Stimulated activated CD8-positive, alpha-beta memory T cell treated with anti-CD3 and anti-CD28 coated beads, Interleukin-4, amount 100 ng/mL, for 4 hours (primary cell): ENCODE data around the gene KIDINS220.
A peak's percentile ranks its signal among the peaks of the same experiment; 100 is the strongest.

ENCODE experiments used
- DNase-seq, 2 donors: peaks; one replicate each; pipeline ENCODE4 v3.0.0-alpha.2; 2020; ENCODE audit warnings: low read depth in 2 of 2, low spot score in 1 of 2

The KIDINS220 gene

GRCh38 chr2:8699839-8700238 lies 137.6 kb downstream of the KIDINS220 start:
- DNase-seq = no peak

GRCh38 chr2:8697190-8697589 lies 140.2 kb downstream of the KIDINS220 start:
- DNase-seq = no peak

DNA sequence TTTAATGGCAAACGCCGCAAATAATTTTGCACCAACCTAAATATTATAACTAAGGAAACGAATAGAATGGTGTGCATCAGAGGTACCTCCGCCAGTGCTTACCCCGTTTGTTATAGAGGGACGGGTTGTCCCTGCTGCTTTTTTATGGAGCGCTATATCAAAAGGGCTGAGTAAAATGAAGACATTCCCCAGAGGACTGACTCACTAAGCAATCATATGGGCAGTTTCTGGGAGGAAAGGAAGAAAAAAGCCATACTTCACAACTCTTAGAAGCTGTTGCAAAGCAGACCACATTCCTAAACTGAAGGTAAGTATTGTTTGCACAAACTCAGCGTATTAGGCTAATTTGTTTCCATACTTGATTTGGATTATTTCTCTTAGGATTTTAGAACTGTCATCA lies 142.7 kb downstream of the KIDINS220 start:
- DNase-seq = no peak

- DNase-seq = no peak
Measured at GRCh38 chr2:8693157-8693821, 144.1 kb downstream of the KIDINS220 start.

DNA sequence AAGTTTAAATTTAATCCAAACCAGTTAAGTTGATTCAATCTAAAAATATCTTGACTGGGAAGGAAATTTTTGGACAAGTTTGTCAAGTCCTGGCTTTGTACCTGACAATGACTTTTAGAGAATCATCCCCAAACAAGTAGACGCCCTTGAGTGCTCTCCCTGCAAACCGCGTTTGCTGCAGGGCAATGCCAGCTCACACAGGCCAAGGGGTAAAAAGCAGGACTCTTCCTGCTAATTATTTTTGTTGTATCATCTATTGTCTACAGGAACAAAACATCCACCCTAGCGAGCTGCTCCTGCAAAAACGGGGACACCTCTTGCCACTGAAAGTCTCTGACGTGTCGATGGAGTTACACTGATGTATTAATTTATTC lies 144.6 kb downstream of the KIDINS220 start:
- DNase-seq = no peak

GRCh38 chr2:8691859-8692437 lies 145.5 kb downstream of the KIDINS220 start:
- no peak for DNase-seq

DNA sequence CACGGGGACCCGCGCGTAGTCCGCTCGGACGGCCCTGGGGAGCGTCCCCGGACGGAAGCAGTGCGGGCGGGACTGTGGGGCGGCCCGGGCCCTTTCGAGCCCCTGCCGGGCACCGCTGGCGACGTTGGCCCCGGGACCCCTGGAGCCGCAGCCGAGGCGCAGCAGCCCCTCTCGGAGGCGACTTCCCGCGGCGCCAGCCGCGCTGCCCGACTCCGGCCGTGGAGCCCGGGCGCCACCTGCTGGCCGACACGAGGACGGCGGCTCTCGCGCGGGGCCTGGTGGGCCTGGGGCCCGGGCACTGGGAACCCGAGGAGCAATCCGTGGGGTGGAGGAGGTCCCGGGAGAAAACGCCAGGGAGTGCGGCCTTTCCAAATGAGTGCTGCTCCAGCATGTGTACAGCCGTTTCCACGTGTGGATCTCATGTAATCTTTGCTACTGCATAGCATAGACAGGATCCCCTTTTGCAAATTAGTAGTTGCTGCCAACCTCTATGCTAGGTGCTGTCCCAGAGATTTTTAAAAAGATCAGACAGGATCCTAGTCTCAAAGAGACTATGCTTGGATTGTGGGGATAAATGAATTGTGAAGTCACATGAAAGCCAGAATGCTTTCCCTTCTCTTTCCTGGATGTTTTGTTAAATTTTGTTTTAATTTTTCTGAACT lies 151.6 kb downstream of the KIDINS220 start:
- DNase-seq = peak; percentile 53 to 67

GRCh38 chr2:8684878-8685696 lies 152.3 kb downstream of the KIDINS220 start:
- DNase-seq = no peak

DNA sequence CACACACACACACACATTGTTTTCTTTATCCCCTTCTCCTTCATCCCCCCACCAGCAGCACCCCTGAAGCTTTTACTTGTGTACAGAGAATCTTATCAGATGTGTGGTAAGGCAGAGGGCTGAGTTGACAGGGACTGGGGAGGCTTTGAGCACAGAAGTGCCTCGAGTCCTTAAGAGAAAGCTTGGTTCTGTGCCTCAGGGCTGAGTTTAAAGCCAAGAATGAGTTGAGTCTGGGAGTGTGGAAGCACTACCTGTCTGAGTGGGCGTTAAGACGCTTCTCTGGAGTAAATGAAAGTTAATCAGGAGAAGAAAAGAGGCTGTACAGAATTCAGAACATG lies 152.9 kb downstream of the KIDINS220 start:
- DNase-seq = peak in 1 of 2 donors; percentile 8

DNA sequence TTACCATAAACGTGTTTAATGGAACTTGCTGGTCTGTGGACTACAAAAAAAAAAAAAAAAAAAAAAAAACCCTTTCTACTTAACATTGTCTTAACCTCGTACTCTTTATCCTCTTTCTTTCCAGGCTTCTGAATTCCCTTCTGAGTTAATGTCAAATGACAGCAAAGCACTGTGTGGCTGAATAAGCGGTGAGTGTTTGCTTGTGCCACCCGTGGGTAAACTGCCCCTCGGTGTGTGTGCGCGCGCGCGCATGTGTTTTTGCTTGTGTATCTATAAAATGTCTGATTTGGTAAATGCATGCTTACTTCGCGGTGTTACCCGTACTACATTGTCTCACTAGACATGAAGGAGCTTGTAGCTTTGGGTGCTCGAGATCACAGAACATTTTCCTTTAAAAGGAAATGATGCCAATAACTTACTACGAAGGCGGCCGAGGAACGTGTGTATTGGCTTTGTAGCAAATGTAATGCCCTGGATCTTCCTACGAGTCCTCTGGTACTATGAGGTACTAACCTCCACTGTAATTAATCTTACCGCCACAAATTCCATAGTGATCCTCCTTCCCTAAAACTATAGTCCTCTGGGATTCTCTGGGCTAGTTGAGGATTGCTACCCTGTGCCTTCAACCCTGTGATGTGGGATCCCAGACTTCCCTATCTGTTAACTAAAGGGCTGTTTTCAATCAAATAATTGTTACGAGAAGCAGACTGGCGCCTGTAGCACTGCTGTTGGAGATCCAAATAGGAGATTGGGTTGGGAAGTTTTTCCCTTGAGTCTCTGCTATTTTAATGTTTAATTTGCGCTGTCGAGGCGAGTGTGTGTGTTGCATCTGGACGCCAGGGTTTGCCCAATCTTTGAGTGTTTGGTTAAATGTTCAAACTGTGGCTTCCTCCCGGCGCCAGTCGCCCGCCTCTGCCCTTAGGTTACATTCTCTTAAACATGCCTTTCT lies 154.4 kb downstream of the KIDINS220 start:
- DNase-seq = no peak

GRCh38 chr2:8681786-8682692 lies 155.4 kb downstream of the KIDINS220 start, which contains the start of gene ID2:
Gene ID2, plus strand, starts transcription at chr2:8682056. Its CDS starts 110 bp downstream, at chr2:8682166.
- DNase-seq = peak; percentile 95 to 98

- DNase-seq = peak; percentile 51 to 71
Measured at GRCh38 chr2:8680822-8681760, 156.3 kb downstream of the KIDINS220 start.

DNA sequence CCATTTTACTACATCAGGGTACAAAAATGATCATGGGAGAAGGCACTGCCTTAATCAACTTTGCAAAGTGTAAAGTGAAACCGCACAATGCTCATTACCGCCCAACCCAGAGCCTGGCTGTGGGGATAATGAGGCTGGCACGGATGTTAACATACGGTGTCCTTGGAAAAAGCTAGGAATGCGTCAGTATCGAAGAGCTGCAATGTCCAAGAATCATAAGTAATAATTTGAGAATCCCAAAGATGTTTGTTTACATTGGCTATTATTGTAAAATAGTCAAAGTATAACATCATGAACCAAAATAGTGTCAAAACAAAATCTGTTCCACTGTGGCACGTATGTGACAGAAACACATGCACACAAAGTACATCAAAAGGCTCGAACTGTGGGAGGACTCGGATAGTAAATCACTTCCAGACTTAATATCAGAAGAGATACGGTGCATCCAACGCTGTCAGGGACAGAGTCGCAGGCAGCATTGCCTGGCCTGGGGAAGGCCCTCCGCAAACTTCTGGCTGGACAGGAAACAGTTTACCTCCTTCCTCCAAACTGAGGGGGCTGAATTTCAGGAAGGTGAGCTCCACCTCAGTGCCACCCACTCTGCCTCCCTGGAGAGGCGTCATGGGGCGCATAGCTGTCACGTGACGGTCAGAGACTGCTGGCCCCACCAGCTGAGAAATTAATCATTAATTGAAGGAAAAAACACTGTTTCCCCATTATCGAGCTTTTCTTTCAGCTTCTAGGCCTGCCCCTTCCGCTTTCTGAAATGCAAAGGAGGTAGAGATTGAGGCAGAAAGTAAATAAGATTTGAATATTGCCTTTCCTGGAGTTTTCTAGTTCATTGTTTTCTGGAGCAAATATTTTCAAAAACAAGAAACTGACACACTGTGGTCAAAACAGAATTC lies 157.3 kb downstream of the KIDINS220 start:
- no peak for DNase-seq

GRCh38 chr2:8679567-8679826 lies 157.9 kb downstream of the KIDINS220 start:
- no peak for DNase-seq
